Ureter (tissue), 1 donor: ENCODE data around the gene PUS1. TPM values are rescaled to one million over a fixed set of nuclear protein-coding genes. Genes with fewer than 3 reads are reported as not detected.

Experiments
- DNase-seq: peaks from one replicate; pipeline ENCODE4 v3.0.0-alpha.2; 2020; ENCODE audit warnings: low spot score
- total RNA-seq: library from RNA; stranded (reverse); gene quantifications from one replicate; pipeline ENCODE4 v1.2.4, GENCODE V29; 2023
- donor health status: DM: yes; HTN: yes; CAD: no.

The PUS1 gene
- total RNA-seq, 1 donor from 2014 or later, result 46.9 TPM

DNA sequence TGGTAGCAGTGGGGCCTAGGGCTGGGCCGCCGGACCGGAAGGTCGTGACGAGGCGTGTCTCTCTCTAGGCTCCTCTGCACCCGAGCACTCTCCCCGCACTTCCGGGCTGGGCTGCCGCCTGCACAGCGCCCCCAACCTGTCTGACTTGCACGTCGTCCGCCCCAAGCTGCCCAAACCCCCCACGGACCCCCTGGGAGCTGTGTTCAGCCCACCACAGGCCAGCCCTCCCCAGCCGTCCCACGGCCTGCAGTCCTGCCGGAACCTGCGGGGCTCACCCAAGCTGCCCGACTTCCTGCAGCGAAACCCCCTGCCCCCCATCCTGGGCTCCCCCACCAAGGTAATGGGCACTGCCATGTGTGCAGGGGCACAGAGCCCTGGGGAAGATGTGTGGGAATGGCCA, 13.3 kb upstream of the PUS1 start:
- DNase-seq, result no peak

DNA sequence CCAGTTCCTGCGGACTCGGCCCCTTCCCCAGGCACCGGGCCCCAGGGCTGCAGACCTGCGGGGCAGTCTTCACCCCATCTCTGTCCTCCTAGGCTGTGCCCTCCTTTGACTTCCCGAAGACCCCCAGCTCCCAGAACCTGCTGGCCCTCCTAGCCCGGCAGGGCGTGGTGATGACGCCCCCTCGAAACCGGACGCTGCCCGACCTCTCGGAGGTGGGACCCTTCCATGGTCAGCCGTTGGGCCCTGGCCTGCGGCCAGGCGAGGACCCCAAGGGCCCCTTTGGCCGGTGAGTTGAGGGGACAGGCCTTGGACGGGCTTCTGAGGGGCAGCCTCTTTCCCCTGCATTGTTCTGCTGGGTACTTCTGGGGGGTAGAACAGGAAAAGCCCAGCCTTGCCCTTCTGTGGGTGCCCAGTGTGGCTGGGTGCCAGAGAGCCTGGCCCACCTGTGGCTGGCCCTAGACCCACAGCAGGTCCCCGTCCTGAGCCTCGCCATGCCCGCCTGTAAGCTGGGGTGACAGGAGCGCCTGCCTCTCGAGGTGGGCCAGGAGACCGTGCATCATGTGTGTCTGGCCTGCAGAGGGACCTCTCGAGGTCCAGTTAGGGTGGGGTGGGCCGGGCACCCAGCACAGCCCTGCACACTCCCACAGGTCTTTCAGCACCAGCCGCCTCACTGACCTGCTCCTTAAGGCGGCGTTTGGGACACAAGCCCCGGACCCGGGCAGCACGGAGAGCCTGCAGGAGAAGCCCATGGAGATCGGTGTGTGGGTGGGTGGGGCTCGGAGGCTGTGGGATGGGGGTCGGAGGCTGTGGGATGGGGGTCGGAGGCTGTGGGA, 12.6 kb upstream of the PUS1 start:
- no peak for DNase-seq

DNA sequence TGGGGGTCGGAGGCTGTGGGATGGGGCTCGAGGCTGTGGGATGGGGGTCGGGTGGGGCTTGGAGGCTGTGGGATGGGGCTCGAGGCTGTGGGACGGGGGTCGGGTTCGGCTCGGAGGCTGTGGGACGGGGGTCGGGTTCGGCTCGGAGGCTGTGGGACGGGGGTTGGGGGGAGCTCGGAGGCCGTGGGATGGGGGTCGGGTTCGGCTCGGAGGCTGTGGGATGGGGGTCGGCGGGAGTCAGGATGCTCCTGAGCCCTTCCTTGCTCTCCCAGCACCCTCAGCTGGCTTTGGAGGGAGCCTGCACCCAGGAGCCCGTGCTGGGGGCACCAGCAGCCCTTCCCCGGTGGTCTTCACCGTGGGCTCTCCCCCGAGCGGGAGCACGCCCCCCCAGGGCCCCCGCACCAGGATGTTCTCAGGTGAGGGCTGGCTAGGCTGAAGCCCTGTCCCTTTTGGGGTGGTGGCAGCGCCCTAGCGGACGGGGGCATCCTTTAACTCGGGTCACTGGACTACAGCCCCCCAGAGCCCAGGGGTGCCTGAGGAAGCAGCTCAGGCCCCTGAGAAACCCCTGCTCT, 11.9 kb upstream of the PUS1 start:
- no peak for DNase-seq

DNA sequence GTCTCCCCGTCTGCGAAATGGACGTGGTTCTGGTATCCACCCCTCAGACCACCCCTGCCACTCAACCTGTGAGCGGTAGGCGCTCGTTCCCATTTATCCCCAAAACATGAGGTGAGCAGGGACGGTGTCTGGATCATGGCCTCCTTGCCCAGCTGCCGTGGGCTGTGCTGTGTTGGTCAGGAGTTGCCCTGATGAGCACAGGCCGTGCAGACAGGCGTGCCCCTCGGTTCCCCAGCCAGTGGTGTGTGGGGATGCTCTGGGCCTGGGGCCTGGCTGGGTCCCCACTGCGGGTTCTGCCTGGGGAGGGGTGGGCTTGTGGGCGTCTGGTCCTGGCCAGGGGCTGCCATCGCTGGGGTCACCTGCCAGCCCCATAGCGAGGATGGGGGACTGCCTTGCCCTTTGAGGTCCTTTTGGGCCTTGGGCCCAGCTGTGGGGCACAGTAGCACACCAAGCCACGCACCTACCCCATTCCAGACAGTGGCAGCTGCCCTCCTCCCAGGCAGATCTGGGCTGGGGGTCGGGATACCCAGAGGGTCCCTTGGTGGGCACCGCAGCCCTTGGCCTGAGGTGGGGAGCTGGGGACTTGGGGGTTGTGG, 11.3 kb upstream of the PUS1 start:
- no peak for DNase-seq

DNA sequence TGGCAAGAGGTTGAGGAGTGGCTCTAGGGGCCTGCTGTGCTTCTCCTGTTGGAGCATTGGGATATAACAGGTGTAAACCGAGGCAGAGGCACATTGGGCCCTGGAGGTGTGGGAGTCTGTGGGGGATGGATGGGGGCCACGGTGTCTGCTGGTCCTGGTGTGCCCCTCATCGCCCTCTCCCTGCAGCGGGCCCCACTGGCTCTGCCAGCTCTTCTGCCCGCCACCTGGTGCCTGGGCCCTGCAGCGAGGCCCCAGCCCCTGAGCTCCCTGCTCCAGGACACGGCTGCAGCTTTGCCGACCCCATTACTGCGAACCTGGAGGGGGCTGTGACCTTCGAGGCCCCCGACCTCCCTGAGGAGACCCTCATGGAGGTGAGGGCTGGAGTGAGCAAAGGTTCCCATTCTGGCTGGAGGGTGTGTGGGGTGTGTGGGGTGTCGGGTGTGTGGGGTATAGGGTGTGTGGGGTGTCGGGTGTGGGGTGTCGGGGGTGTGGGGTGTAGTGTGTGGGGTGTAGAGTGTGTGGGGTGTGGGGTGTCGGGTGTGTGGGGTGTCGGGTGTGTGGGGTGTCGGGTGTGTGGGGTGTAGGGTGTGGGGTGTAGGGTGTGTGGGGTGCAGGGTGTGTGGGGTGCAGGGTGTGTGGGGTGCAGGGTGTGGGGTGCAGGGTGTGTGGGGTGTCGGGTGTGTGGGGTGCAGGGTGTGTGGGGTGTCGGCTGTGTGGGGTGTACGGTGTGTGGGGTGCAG, 10.6 kb upstream of the PUS1 start:
- no peak for DNase-seq

DNA sequence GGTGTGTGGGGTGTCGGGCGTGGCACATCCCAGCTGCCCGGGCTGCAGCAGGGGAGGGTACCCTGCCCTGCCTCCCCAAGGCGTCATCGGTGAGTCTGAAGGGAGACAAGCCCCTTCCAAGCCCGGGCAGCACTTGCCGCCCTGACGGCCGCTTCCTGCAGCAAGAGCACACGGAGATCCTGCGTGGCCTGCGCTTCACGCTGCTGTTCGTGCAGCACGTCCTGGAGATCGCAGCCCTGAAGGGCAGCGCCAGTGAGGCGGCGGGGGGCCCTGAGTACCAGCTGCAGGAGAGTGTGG, 10.1 kb upstream of the PUS1 start:
- no peak for DNase-seq

DNA sequence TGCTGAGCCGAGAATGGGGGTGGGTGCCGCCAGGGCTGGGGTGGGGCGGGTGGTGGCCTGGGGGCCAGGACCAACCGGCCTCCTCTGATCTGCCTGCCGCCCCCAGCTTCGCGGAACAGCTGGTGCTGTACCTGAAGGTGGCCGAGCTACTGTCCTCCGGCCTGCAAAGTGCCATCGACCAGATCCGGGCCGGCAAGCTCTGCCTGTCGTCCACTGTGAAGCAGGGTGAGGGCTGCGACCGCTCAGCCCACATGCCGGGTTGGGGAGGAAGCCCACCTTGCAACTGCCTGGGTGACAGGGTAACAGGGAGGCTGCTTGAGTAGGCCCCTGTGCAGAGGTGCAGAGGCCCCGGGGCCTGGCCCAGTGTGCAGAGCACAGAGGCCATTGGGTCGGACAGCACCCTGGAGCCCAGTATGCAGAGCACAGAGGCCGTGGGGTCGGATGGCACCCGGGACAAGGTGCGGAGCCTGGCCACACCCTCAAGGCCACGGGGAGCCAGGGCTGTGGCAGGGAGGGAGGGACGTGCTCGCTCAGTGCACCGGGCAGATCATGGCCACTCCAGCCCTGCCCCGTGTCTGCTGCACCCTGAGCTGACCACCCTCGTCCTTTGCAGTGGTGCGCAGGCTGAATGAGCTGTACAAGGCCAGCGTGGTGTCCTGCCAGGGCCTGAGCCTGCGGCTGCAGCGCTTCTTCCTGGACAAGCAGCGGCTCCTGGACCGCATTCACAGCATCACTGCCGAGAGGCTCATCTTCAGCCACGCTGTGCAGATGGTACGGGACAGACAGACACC, 9.5 kb upstream of the PUS1 start:
- no peak for DNase-seq

DNA sequence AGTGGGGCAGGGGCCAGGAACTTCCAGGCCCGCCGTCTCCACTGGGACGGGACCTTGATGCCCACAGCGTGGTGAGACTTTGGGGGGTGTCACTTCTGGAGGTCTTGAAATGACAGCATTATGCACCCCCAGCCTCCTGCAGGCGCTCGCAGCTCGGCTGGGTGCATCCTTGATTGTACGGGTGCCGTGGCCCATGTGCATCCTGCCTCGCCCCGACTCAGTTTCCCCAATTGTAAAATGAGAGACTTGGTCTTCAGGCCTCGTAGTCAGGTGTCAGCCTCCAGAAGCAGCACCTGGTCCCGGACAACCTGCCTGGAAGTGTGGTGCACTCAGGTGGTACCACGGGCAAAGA, 8.9 kb upstream of the PUS1 start:
- DNase-seq, result no peak

DNA sequence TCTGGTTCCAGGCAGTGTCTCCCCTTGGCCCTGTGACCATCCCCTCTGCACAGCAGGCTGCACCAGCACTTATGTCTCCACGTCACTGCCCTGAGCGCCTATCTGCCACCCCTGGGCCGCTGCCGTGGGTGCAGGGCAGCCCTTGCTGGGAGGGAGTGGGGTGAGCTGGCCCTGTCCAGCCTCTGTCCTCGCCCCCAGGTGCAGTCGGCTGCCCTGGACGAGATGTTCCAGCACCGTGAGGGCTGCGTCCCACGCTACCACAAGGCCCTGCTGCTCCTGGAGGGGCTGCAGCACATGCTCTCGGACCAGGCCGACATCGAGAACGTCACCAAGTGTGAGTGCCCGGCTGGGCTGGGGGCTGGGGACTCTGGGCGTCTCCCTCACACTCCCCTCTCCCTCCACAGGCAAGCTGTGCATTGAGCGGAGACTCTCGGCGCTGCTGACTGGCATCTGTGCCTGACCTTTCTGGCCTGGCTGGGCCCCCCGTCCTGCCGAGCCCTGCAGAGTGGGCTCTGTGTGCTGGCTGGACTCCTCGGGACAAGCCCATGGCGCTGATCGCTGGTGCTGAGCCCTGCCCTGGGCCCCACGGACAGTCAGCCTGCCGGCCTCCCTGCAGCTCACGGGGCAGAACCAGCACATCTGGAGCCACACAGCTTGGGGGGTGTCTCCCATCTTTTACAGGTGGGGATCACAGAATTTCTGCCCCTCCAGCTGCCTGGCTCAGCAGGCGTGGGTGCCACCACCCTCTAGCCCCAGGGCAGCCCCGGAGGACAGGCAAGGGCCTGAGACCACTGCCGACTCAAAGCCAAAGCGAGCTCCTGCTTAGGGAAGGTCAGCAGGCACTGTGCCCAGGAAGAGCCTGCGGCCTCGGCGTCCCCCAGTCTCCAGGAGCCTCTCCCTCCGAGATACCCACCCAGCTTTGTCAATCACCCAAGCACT, 7.9 kb upstream of the PUS1 start:
- no peak for DNase-seq

DNA sequence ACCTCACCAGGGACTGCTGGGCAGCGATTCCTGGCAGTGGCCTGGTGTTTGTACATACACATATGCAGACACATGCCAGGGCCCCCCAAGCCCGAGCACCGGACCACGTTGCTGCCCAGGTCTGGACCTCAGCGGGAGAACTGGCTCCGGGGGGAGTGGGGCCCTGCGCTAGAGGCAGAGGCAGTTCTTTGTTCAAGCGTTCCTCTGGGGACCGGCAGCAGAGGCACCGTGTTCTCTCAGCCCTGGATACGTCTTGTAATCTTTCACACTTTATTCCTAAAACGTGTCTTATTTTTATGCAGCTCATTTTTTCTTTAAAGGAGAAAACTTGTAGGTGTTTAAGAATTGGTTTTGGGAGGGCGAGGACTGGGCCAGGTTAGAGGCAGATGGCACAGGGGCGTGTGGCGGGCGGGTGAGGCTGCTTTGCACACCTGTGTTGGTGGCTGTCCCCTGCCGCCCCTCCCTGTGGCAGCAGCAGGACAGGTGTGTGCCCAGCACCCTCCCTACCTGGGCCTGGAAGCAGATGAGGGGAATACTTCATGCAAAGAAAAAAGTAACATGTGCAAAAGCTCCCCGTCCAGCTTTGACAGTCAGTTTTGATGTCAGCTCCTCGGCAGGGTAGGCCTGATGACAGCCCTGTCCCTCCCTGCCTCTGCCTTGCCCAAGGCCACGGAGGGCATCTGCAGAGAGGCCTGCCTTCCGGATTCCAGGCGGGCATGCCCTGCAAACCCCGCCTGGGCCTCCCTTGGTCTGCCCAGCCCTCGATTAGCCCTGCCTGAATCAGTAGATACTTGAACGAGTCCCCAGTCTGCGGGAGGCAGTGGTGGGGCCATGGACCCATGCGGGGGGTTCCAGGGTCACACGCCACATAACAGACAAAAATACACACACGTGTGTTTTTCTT, 7.0 kb upstream of the PUS1 start:
- no peak for DNase-seq

DNA sequence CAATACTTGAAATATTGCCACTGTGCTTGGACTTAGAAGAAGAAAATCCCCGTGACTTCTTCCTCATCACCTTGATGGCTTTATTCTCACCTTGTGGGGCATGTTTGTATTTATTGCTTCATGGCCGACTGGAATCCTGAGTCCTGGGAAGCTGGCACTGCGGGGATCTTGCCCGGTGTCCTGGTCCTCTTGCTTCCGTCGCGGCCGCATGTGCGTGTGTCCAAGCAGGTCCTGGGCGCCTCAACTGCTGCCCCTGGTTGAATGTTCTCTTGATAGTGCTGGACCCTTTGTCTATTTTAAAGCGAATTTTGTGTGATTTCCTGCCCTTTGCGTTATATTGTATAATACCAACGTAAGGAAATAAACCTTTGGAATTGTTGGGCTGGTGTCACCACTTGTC, 6.3 kb upstream of the PUS1 start:
- no peak for DNase-seq

DNA sequence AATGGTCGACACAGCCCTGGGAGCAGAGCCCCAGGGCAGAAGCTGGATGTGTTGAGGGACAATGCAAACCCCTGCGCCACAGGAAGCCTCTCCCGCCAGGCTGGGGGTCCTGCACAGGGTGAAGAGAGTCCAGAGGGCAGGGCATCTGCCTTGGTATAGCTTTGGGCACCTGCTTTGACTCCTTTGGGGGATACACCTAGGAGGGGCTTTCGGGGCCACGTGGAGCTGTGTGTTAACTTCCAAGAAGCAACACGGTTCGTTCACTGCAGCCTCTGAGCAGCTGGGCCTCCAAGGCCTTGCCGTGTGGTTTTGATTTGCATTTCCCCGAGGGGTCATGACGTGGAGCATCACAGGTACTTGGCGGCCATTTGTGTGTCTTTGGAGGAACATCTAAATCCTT, 5.8 kb upstream of the PUS1 start:
- DNase-seq, result no peak

DNA sequence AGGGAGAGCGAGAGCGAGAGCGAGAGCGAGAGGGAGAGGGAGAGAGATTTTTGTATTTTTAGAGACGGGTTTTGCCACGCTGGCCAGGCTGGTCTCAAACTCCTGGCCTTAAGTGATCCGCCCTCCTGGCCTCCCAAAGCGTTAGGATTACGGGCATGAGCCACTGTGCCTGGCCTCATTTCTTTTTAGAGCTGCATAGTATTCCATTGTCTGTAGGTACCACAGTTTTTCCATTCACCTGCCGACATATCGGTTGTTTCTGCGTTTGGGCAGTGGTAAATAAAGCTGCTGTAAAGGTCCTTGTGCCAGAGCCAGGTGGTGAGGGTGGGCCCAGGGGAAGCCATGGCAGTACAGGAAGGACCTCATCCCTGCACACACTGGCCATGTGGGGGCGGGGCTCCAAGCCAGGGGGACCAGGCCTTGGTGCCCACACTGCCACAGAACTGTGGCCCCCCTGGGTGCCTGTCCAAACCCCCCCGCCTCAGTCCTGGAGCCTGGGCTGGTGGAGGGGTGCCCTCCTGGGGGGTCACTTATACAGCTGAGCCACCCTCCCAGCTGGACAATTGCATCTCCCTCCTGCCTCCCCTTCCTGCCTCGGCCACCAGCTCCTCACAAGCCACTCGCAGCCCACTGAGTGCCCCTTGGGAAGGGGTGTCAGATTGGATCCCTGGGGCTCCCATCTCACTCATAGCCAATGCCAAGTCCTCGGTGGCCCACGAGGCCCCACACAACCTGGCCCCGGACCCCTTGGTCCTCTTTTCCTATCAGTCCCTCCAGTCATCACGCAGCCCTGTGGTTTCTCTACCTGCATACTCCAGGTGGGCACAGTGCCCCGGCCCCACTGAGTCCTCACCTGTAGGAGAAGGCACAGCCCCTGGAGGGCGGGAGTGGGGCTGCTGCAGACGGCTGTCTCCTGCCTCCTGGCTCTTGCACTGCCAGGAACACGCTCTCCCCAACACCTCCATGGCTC, 1.7 kb upstream of the PUS1 start:
- DNase-seq, result no peak

DNA sequence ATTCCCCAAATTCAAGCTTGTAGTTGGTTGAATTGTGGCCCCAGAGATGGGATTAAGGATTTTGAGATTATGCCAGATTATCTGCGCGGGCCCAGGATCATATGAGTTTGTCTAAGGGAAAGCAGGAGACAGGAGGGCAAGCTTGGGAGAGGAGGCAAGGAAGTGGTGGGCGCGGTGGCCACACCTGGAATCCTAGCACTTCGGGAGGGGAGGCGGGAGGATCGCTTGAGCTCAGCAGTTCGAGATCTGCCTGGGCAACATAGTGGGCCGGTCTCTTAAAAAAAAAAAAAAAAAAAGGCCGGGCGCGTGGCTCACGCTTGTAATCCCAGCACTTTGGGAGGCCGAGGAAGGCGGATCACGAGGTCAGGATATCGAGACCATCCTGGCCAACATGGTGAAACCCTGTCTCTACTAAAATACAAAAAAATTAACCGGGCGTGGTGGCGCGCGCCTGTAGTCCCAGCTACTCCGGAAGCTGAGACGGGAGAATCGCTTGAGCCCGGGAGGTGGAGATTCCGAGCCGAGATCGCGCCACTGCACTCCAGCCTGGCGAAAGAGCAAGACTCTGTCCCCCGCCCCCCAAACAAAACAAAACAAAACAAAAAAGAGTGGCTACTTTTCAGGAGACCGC, 881 bp upstream of the PUS1 start:
- no peak for DNase-seq

DNA sequence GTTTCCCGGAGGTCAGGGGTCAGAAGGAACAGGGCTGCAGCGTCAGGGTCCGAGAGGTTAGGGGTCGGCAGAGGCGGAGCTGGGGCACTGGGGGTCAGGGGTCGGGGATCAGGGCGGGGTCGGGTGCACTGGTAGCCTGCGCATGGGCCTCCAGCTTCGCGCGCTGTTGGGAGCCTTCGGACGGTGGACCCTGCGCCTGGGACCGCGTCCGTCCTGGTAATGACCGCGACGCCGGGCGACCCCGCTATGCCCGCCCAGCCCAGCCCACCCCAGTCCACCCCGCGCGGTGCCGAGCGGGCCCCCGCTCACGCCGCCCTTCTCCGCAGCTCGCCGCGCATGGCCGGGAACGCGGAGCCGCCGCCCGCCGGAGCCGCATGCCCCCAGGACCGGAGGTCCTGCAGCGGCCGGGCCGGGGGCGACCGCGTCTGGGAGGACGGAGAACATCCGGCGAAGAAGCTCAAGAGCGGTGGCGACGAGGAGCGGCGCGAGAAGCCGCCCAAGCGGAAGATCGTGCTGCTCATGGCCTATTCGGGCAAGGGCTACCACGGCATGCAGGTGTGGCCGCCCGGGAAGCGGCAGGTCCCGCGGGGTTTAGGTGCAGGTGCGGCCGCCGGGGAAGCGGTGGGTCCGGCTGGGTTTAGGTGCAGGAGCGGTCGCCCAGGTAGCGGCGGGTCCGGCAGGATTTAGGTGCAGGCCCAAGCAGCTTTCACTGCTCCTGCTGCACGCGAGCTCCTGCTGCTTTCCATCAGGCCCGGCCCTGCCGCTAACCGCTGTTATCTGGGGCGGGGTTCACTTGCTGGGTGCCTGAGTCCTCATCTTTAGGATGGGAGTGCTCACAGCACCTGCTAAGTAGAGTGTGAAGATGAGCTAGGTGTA, 743 bp downstream of the PUS1 start:
- DNase-seq, result no peak

DNA sequence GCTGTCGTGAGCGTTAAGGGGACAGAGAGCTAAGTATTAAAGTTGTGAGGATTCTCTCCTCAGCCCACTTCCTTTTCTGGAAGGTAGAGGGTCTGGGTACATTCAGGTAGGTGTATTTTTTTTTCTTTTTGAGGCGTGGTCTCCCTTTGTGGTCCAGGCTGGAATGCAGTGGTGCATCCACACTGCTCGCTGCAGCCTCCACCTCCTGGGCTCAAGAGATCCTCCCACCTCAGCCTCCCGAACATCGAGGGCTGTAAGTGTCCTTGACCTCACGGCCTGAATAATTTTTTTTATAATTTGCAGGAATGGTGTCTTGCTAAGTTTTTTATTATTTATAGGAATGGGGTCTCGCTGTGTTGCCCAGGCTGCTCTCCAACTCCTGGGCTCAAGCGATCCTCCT, 1.4 kb downstream of the PUS1 start:
- DNase-seq, result no peak

DNA sequence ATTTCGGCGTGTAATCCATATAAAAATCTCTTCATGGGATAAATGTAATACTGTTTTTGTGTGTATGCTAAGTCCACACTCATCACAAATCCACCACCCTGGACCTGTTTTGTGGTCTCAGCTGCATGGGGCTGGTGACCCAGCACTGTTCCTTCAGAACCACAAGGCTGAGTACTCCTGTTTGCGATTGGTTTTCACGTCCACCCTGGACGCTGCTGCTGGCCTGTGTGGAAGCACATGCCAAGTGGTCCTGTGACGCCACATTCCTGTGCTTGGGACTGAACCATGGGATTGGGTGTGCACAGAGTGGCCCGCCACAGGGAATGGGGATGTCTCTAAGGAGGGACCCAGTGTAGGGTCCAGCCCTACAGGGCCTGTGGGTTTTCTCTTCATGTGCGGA, 4.3 kb downstream of the PUS1 start:
- DNase-seq, result no peak
